ENCODE measurements around the gene RAB3GAP2.

Gene RAB3GAP2

DNA sequence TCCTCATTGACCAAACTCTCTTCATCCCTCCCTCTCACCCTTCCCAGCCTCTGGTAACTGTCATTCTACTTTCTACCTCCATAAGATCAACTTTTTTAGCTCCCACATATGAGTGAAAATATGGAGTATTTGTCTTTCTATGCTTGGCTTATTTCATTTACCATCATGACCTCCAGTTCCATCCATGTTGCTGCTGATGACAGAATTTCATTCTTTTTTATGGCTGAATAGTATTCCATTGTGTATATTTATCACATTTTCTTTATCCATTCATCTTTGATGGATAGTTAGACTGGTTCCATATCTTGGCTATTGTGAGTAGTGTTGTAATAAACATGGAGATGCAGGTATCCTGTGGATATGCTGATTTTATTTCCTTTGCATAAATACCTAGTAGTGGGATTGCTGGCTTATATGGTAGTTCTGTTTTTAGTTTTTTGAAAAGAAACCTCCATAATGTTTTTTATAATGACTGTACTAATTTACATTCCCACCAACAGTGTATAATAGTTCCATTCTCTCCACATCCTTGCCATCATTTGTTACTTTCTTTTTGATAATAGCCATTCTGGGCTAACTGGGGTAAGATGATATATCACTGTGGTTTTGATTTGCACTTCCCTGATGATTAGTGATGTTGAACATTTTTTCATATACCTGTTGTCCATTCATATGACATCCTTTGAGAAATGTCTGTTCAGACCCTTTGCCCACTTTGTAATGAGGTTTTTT, 142.6 kb downstream of the RAB3GAP2 start:
- TF ChIP-seq, protein P1, sequence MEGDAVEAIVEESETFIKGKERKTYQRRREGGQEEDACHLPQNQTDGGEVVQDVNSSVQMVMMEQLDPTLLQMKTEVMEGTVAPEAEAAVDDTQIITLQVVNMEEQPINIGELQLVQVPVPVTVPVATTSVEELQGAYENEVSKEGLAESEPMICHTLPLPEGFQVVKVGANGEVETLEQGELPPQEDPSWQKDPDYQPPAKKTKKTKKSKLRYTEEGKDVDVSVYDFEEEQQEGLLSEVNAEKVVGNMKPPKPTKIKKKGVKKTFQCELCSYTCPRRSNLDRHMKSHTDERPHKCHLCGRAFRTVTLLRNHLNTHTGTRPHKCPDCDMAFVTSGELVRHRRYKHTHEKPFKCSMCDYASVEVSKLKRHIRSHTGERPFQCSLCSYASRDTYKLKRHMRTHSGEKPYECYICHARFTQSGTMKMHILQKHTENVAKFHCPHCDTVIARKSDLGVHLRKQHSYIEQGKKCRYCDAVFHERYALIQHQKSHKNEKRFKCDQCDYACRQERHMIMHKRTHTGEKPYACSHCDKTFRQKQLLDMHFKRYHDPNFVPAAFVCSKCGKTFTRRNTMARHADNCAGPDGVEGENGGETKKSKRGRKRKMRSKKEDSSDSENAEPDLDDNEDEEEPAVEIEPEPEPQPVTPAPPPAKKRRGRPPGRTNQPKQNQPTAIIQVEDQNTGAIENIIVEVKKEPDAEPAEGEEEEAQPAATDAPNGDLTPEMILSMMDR (IDR thresholded peaks at IDR 0.05; ENCODE audit: low read length, missing control alignments), result no peak
- H3K4me3 ChIP-seq (replicated peaks; ENCODE audit: low read depth, low read length), result no peak overlapping the region
- DNase-seq (ENCODE audit: low read depth), result no peak

DNA sequence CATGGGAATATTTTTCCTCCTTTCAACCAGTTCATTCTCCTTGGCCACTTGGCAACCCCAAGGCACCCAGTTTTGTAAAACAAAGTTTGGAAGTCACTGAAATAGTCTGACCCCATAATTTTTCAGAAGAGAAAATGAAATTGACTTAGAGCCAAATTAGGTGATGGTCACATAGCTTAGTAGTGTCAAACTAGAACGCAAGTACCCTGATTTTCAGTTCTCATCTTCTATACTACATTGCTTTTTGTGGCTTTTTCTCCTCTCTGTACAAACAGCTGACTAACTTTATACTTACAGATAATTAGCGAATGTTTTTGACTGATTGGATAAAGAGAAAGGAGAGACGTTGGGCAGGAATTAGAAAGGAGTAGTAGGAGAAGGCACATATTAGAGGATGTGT, 145.2 kb downstream of the RAB3GAP2 start:
- TF ChIP-seq, protein P1 (IDR thresholded peaks at IDR 0.05; ENCODE audit: low read length, missing control alignments), result no peak
- no peak overlapping the region for H3K4me3 ChIP-seq (replicated peaks; ENCODE audit: low read depth, low read length)
- DNase-seq (ENCODE audit: low read depth), result no peak

DNA sequence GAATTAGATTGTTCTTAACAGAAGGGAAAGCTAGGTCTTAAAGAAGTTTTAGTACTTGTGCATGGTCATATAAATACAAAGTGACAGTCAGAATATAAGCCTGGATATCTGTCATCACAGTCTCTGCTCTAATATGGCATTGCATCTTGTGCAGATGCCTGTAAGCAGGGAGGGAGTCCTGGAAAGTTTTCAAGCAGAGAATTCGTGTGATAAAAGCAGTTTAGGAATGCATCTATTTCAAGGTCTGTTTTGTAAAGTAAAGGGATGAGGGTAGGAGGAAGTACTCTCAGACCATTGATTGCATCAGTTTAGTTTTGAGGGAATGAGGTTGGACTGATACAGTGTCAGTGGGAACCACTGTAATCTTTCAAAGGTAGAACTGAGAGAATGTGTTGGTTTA, 147.7 kb downstream of the RAB3GAP2 start:
- TF ChIP-seq, protein P1 (IDR thresholded peaks at IDR 0.05; ENCODE audit: low read length, missing control alignments), result no peak
- no peak overlapping the region for H3K4me3 ChIP-seq (replicated peaks; ENCODE audit: low read depth, low read length)
- peak; percentile 57 for DNase-seq (ENCODE audit: low read depth)

DNA sequence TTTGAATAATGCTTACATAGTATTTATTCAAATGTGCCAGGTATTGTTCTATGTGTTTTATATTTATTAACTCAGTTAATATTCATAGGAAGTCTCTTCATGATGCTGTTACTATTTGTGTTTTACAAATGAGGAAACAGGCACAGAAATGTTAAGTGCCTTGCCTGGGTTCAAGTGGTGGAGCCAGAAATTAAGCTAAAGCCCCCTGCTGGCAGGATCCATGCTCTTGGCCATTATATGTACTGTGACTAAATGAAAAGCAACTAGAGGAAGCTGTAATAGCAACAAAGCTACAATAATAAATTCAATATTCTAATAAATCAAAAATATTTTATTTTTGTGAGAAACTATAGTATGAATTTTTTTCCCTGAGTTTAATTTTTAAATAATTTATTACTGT, 148.4 kb downstream of the RAB3GAP2 start:
- TF ChIP-seq, protein P1 (IDR thresholded peaks at IDR 0.05; ENCODE audit: low read length, missing control alignments), result peak; percentile 41
- no peak overlapping the region for H3K4me3 ChIP-seq (replicated peaks; ENCODE audit: low read depth, low read length)
- peak; percentile 7 for DNase-seq (ENCODE audit: low read depth)

DNA sequence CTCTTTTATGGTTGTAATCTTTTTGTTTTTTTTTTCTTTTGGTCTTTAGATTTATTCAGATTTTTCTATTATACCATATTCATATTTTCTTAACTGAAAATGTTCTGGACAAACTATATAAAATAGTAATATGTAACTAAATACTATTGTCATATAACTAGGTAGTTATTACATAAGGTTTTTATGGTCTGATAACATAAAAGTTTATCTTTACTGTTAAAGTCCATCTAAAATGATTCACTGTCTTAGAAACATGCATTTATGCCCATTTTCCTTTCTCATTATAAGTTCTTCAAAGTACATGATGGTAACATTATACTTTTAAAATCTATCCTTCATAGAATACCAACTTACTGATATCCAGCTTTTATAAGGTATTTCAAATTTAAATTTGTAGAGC, 149.2 kb downstream of the RAB3GAP2 start:
- no peak overlapping the region for H3K4me3 ChIP-seq (replicated peaks; ENCODE audit: low read depth, low read length)
- TF ChIP-seq, protein P1 (IDR thresholded peaks at IDR 0.05; ENCODE audit: low read length, missing control alignments), result no peak
- no peak for DNase-seq (ENCODE audit: low read depth)

DNA sequence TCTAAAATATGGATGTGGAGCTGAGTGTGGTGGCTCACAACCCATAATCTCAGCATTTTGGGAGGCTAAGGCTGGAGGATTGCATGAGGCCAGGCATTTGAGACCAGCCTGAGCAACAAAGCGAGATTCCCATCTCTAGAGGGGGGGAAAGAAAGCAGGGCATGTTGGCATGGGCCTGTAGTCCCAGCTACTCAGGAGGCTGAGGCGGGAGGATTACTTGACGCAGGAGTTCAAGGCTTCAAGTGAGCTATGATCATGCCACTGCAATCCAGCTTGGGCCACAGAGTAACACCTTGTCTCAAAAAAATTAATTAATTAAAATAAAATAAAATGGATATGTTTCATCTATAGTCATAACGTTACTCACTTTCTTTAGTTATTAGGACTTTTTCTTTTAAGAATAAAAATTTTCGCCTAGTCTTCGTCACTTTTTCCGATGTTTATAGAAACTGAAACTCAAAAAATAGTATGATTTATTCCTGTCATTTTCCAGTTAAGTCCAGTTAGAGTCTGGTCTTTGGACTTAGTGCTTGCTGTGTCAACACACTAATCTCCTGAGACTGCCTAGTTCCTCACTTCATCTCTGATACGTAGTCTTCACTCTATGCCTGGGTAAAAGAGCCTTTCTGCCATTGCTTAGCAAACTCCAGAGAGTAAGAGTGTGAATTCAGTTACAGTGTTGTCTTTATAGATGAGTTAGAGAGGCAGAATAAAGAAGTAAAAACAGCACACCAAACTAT, 150.3 kb downstream of the RAB3GAP2 start:
- DNase-seq (ENCODE audit: low read depth), result no peak
- TF ChIP-seq, protein P1 (IDR thresholded peaks at IDR 0.05; ENCODE audit: low read length, missing control alignments), result no peak
- no peak overlapping the region for H3K4me3 ChIP-seq (replicated peaks; ENCODE audit: low read depth, low read length)

Data from fibroblast of pulmonary artery (primary cell).